Gastroesophageal sphincter (tissue), 4 donors: ENCODE data around the gene RIPPLY3. TPM values are rescaled to one million over a fixed set of nuclear protein-coding genes. Genes with fewer than 3 reads are reported as not detected.
"Not testable (repeated sequence)": the region's sequence is repeated elsewhere in the genome, so short reads cannot be mapped to it uniquely, and the experiment has no call there.

Experiments used
- ATAC-seq: fragments of 150-250 bp; one replicate; pipeline ENCODE4 v1.9.1; 2016; ENCODE audit warnings: mild to moderate bottlenecking, moderate library complexity
- H3K27ac ChIP-seq, 4 donors: fragments of 200-600 bp; sonication (generic) in 3 of 4; 1 replicate in 3 of 4; 2 replicates in 1 of 4; pipeline ENCODE4 v1.5.1; 2016 to 2019
- H3K27me3 ChIP-seq: fragments of 200-600 bp; sonication (generic); one replicate; pipeline ENCODE4 v1.5.1; 2019
- H3K36me3 ChIP-seq, 2 donors: fragments of 200-600 bp; sonication (generic); one replicate each; pipeline ENCODE4 v1.5.1; 2019; ENCODE audit warnings: control low read depth in 1 of 2
- H3K4me1 ChIP-seq, 3 donors: fragments of 200-600 bp; sonication (generic); 1 replicate in 2 of 3; 2 replicates in 1 of 3; pipeline ENCODE4 v1.5.1; 2016 to 2019; ENCODE audit warnings: control low read depth in 2 of 3
- H3K4me3 ChIP-seq, 2 donors: fragments of 200-600 bp; sonication (generic); one replicate each; pipeline ENCODE4 v1.5.1; 2019; ENCODE audit warnings: mild to moderate bottlenecking in 1 of 2, moderate library complexity in 1 of 2
- H3K9me3 ChIP-seq, 3 donors: fragments of 200-600 bp; sonication (generic); one replicate each; pipeline ENCODE4 v1.5.1; 2017 to 2019; ENCODE audit warnings: control low read depth in 2 of 3
- EP300 ChIP-seq: sonication (generic); formaldehyde crosslinking; IDR thresholded peaks from one replicate; pipeline ENCODE4 v1.6.1; 2017; ENCODE audit warnings: antibody characterized with exemption, mild to moderate bottlenecking
- POLR2A ChIP-seq, 2 donors: fragments of 450-650 bp; IDR thresholded peaks; one replicate each; pipeline ENCODE4 v1.6.1; 2017; ENCODE audit warnings: antibody characterized with exemption in 2 of 2, mild to moderate bottlenecking in 2 of 2, moderate library complexity in 1 of 2
- POLR2AphosphoS5 ChIP-seq: sonication (generic); formaldehyde crosslinking; IDR thresholded peaks from one replicate; pipeline ENCODE4 v1.6.1; 2017; ENCODE audit warnings: antibody characterized with exemption
- WGBS, 2 donors: methylation state at CpG; one replicate each; pipeline ENCODE4 v1.1.5; 2018; ENCODE audit warnings: low coverage in 1 of 2; 5-methylcytosine and 5-hydroxymethylcytosine counted together
- total RNA-seq, 4 donors: library from RNA; depleted of rRNA; stranded (reverse); fragments of >200 nt; gene quantifications; one replicate each; pipeline ENCODE4 v1.1.0, GENCODE V29; 2016
- TF ChIP-seq, protein P1 (sequence below), 4 experiments: fragments of 200-600 bp in 2 of 4; fragments of 450-650 bp in 2 of 4; sonication (generic) in 1 of 4; IDR thresholded peaks; one replicate each; pipeline ENCODE4 v1.5.1; 2017 to 2019; ENCODE audit warnings: antibody characterized with exemption in 4 of 4, mild to moderate bottlenecking in 2 of 4, moderate library complexity in 2 of 4

RIPPLY3 gene
- total RNA-seq, 4 donors from 2014 or later: not detected

DNA sequence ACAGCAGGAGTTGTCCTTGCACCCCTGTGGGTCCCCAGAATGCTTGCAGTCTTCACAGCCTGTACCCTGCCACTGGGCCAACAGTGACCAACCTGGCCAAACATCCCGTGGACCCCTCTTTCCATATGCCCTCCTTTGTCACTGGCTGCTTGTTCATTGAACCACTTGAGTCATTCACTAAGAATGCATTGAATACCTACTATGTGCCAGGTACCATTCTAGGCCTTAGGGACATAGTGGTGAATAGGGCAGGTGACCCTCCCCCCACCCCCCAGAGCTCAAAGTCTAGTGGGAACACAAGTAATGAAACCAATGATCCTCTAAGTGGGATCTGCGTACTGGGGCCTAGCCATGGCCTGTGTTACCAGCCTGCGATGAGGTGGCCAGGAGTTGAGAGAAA, 38.1 kb downstream of the RIPPLY3 start:
- 80 to 92% methylated on average over 2 of the region's 3 CpGs for WGBS, 2 donors
- TF ChIP-seq POLR2AphosphoS5 (no peak), POLR2A (IDR thresholded peaks at IDR 0.05) (no peak), EP300 (no peak)
- TF ChIP-seq, protein P1, sequence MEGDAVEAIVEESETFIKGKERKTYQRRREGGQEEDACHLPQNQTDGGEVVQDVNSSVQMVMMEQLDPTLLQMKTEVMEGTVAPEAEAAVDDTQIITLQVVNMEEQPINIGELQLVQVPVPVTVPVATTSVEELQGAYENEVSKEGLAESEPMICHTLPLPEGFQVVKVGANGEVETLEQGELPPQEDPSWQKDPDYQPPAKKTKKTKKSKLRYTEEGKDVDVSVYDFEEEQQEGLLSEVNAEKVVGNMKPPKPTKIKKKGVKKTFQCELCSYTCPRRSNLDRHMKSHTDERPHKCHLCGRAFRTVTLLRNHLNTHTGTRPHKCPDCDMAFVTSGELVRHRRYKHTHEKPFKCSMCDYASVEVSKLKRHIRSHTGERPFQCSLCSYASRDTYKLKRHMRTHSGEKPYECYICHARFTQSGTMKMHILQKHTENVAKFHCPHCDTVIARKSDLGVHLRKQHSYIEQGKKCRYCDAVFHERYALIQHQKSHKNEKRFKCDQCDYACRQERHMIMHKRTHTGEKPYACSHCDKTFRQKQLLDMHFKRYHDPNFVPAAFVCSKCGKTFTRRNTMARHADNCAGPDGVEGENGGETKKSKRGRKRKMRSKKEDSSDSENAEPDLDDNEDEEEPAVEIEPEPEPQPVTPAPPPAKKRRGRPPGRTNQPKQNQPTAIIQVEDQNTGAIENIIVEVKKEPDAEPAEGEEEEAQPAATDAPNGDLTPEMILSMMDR (IDR thresholded peaks at IDR 0.05): no peak

DNA sequence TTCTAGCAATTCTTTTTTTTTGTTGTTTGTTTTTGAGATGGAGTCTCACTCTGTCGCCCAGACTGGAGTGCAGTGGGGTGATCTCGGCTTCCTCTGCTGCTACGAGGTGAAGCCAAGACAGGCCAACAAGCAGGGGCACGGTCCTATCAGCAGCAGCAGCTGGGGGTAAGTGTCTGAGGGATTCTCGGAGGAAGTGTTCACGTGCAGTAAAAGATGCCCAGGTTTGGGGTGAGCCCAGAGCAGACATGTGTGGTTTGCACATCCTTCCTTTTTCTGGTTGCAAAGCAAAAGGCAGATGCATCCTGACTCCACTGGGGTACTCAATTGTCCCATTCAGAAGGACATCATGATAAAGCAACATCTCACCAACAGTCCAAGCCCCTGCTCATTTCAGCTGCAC, 38.6 kb downstream of the RIPPLY3 start:
- 57 to 96% methylated on average over 2 to 4 of the region's 6 CpGs for WGBS, 2 donors

More for the DNA sequence above, 38.1 kb downstream of the RIPPLY3 start:
- ATAC-seq: no peak
- Histone ChIP-seq H3K4me3 (no peak overlapping the region), H3K27me3 (peaks cover 13% of the 10 kb centered on the region), H3K27ac (no peak overlapping the region), H3K36me3 (no peaks in the 10 kb centered on the region), H3K4me1 (no peaks in the 10 kb centered on the region), H3K9me3 (no peaks in the 10 kb centered on the region)

GRCh38 chr21:37045556-37045955, 39.1 kb downstream of the RIPPLY3 start:
- H3K36me3 ChIP-seq: no peaks in the 10 kb centered on the region
- H3K9me3 ChIP-seq: no peaks in the 10 kb centered on the region
- 65 to 69% methylated on average over 2 to 6 of the region's 6 CpGs for WGBS, 2 donors
- H3K27me3 ChIP-seq: peaks cover 13% of the 10 kb centered on the region
- TF ChIP-seq POLR2AphosphoS5 (no peak), POLR2A (IDR thresholded peaks at IDR 0.05) (no peak), EP300 (no peak)
- TF ChIP-seq, protein P1 (IDR thresholded peaks at IDR 0.05): no peak
- no peak overlapping the region for H3K4me3 ChIP-seq
- no peaks in the 10 kb centered on the region for H3K4me1 ChIP-seq
- no peak overlapping the region for H3K27ac ChIP-seq
- ATAC-seq: no peak

More for the DNA sequence above, 38.6 kb downstream of the RIPPLY3 start:
- H3K27me3 ChIP-seq: peaks cover 13% of the 10 kb centered on the region
- H3K9me3 ChIP-seq: no peaks in the 10 kb centered on the region
- H3K4me1 ChIP-seq: no peaks in the 10 kb centered on the region
- no peaks in the 10 kb centered on the region for H3K36me3 ChIP-seq
- H3K27ac ChIP-seq: no peak overlapping the region
- ATAC-seq: no peak
- TF ChIP-seq POLR2AphosphoS5 (no peak), EP300 (no peak), POLR2A (IDR thresholded peaks at IDR 0.05) (no peak)
- TF ChIP-seq, protein P1 (IDR thresholded peaks at IDR 0.05): no peak
- no peak overlapping the region for H3K4me3 ChIP-seq

DNA sequence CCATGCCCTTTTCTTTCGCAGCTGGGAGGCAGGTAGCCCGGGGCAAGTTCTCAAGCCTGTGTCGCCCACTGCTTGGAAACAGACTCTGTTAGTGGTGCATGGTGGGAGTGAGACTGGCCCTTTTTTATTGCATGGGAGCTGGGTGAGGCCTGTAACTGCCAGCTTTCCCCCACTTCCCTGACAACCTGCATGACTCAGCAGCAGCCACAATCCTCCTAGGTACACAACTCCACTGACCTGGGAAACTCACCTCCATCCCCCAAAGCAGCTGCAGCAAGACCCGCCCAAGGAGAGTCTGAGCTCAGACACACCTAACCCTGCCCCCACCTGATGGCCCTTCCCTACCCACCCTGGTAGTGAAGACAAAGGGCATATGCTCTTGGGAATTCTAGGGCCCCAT, 40.6 kb downstream of the RIPPLY3 start:
- Histone ChIP-seq H3K36me3 (no peaks in the 10 kb centered on the region), H3K27me3 (peaks cover 13% of the 10 kb centered on the region), H3K27ac (no peak overlapping the region), H3K4me1 (no peaks in the 10 kb centered on the region), H3K4me3 (no peak overlapping the region), H3K9me3 (no peaks in the 10 kb centered on the region)
- WGBS, 2 donors: 100% methylated on average over 2 of the region's 4 CpGs; no CpG with 5 or more reads in 1 of the 2 donors
- ATAC-seq: no peak
- TF ChIP-seq POLR2AphosphoS5 (no peak), EP300 (no peak)

DNA sequence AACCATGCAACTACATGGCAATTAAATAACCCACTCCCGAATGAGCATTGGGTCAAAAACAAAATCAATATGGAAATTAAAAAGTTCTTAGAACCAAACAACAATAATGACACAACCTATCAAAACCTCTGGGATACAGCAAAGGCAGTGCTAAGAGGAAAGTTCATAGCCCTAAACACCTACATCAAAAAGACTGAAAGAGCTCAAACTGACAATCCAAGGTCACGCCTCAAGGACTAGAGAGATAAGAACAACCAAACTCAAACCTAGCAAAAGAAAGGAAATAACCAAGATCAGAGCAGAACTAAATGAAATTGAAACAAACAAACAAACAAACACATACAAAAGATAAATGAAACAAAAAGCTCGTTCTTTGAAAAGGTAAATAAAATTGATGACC, 43.2 kb downstream of the RIPPLY3 start:
- WGBS, 2 donors: 80 to 93% methylated on average over 1 to 2 of the region's 3 CpGs
- peaks cover 13% of the 10 kb centered on the region for H3K27me3 ChIP-seq
- not testable (repeated sequence) for H3K4me1 ChIP-seq, H3K9me3 ChIP-seq, H3K27ac ChIP-seq, H3K36me3 ChIP-seq, H3K4me3 ChIP-seq, ATAC-seq

DNA sequence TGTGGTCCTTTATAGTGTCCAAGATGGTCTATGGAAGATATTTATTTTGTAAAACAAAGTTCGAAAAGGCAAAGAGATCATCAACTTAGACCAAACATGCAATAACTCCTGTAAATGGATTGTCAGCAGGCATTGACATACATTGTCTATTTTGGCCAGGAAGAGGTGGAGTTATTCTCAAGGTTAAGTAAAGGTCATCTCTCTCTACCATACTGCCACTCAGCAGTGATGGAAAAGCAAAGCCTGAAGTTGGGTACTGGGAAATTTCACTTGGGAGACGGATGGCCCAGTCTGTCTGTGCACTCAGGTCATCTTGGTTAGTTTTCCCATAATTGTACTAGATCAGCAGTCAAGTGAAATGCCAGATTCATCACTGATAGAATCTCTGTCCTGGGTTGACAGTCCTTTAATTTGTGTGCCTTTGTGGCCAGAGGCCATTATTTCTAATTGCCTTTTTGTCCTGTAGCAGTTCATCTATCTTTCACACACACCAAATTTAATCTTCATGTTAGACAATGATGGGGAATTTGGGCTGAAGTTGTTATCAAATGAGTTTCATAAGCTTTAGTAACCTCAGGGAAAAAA, 48.9 kb downstream of the RIPPLY3 start:
- H3K27ac ChIP-seq: no peak overlapping the region
- no peak for ATAC-seq
- TF ChIP-seq POLR2A (IDR thresholded peaks at IDR 0.05): no peak
- TF ChIP-seq POLR2AphosphoS5: no peak
- TF ChIP-seq EP300: no peak
- TF ChIP-seq, protein P1 (IDR thresholded peaks at IDR 0.05): no peak

More for the DNA sequence above, 48.9 kb downstream of the RIPPLY3 start:
- 58 to 83% methylated on average over 1 to 2 of the region's 2 CpGs for WGBS, 2 donors
- no peaks in the 10 kb centered on the region for H3K9me3 ChIP-seq
- H3K27me3 ChIP-seq: no peaks in the 10 kb centered on the region
- no peaks in the 10 kb centered on the region for H3K36me3 ChIP-seq
- H3K4me3 ChIP-seq: no peak overlapping the region
- peaks cover 0 to 6% (median 4%) of the 10 kb centered on the region in 3 donors for H3K4me1 ChIP-seq
